Vagina (tissue), 2 donors: ENCODE results near the gene ARHGAP18.

Source experiments
- CTCF ChIP-seq, 3 experiments: fragments of 450-650 bp in 2 of 3; fragments of 200-600 bp in 1 of 3; sonication (generic) in 1 of 3; IDR thresholded peaks; one replicate each; pipeline ENCODE4 v1.5.1; 2017 to 2019; ENCODE audit warnings: antibody characterized with exemption in 3 of 3, mild to moderate bottlenecking in 2 of 3, moderate library complexity in 2 of 3
- POLR2AphosphoS5 ChIP-seq, 2 donors: sonication (generic); formaldehyde crosslinking; IDR thresholded peaks; one replicate each; pipeline ENCODE4 v1.9.0; 2017; ENCODE audit warnings: antibody characterized with exemption in 2 of 2, mild to moderate bottlenecking in 2 of 2, low read depth in 1 of 2; ENCODE audit not compliant: insufficient read depth in 1 of 2

GRCh38 chr6:129707882-129708495 lies 2.0 kb downstream of the ARHGAP18 start:
- TF ChIP-seq CTCF (IDR thresholded peaks at IDR 0.05) (no peak), POLR2AphosphoS5 (IDR thresholded peaks at IDR 0.05; ENCODE audit: insufficient read depth in 1 of 2, low read depth in 1 of 2) (no peak)
